Measurements from ENCODE around the gene ATP5PO.
"Not testable (repeated sequence)": the region's sequence is repeated elsewhere in the genome, so short reads cannot be mapped to it uniquely, and the experiment has no call there.

The ATP5PO gene

GRCh38 chr21:33866826-33867225 lies 48.8 kb downstream of the ATP5PO start:
- no peak for DNase-seq (ENCODE audit: low read depth)

- DNase-seq (ENCODE audit: low read depth) = no peak
Measured at GRCh38 chr21:33865996-33866575, 49.5 kb downstream of the ATP5PO start.

GRCh38 chr21:33865176-33865575 lies 50.4 kb downstream of the ATP5PO start:
- no peak for DNase-seq (ENCODE audit: low read depth)

- no peak for DNase-seq (ENCODE audit: low read depth)
Measured at GRCh38 chr21:33864150-33864549, 51.5 kb downstream of the ATP5PO start.

GRCh38 chr21:33863191-33863590 lies 52.4 kb downstream of the ATP5PO start:
- not testable (repeated sequence) for DNase-seq (ENCODE audit: low read depth)

GRCh38 chr21:33861125-33861524 lies 54.5 kb downstream of the ATP5PO start:
- DNase-seq (ENCODE audit: low read depth) = no peak

- no peak for DNase-seq (ENCODE audit: low read depth)
Measured at GRCh38 chr21:33860332-33860879, 55.2 kb downstream of the ATP5PO start.

GRCh38 chr21:33859373-33860102 lies 56.1 kb downstream of the ATP5PO start:
- no peak for DNase-seq (ENCODE audit: low read depth)

- no peak for DNase-seq (ENCODE audit: low read depth)
Measured at GRCh38 chr21:33858667-33859372, 56.8 kb downstream of the ATP5PO start.

GRCh38 chr21:33857846-33858666 lies 57.5 kb downstream of the ATP5PO start:
- no peak for DNase-seq (ENCODE audit: low read depth)

GRCh38 chr21:33856893-33857527 lies 58.6 kb downstream of the ATP5PO start:
- DNase-seq (ENCODE audit: low read depth) = no peak

GRCh38 chr21:33855190-33855589 lies 60.4 kb downstream of the ATP5PO start:
- DNase-seq (ENCODE audit: low read depth) = no peak

- DNase-seq (ENCODE audit: low read depth) = no peak
Measured at GRCh38 chr21:33854604-33855003, 61.0 kb downstream of the ATP5PO start.
